Measurements from ENCODE around the gene DDX10.
"Not testable (repeated sequence)": the region's sequence is repeated elsewhere in the genome, so short reads cannot be mapped to it uniquely, and the experiment has no call there.

DNA sequence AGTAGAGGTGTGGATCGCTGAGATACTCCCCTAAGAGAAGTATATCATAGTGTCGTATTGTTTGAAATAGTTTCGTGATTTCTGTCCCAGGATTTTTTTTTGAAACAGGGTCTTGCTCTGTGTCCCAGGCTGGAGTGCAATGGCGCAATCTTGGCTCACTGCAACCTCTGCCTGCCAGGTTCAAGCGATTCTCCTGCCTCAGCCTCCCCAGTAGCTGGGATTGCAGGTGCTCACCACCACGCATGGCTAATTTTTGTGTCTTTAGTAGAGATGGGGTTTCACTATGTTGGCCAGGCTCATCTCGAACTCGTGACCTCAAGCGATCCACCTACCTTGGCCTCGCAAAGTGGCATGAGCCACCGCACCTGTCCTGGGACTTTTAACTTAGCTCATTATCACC lies 159.1 kb downstream of the DDX10 start:
- TF ChIP-seq CTCF (IDR thresholded peaks at IDR 0.05; ENCODE audit: borderline replicate concordance, extremely low read depth, low read length, poor library complexity, severe bottlenecking); EZH2 (IDR thresholded peaks at IDR 0.05; ENCODE audit: borderline replicate concordance, low read depth, low read length, severe bottlenecking): not testable (repeated sequence)
